GM10248 (cell line): ENCODE results near the gene SIRT5.
A peak's percentile ranks its signal among the peaks of the same experiment; 100 is the strongest.

Source experiments
- CTCF ChIA-PET: fragments of 300-600 bp; sonication (Branson Sonifier 250); formaldehyde crosslinking; extraction: SDS; loops from one replicate; lab custom pipeline; 2021; ENCODE audit warnings: antibody characterized with exemption; lab: Yijun Ruan, JAX
- POLR2A ChIA-PET: fragments of 350-650 bp; sonication (Branson Sonifier 250); formaldehyde crosslinking; extraction: SDS; loops from one replicate; lab custom pipeline; 2020; ENCODE audit warnings: antibody characterized with exemption; lab: Yijun Ruan, JAX
- DNase-seq: peaks from one replicate; pipeline ENCODE4 v3.0.0; 2012; ENCODE audit errors: extremely low spot score
- CTCF ChIP-seq: IDR thresholded peaks from 2 replicates; pipeline ENCODE4 v1.5.1; 2012; ENCODE audit warnings: mild to moderate bottlenecking, low read depth; ENCODE audit errors: extremely low read depth, missing control alignments, control extremely low read depth

SIRT5 gene

GRCh38 chr6:13574571-13575376 lies at the start of gene SIRT5:
TSS of gene SIRT5 (plus strand) at chr6:13574601. CDS start at chr6:13584111, 9,510 bp downstream.
- DNase-seq = peak; percentile 82
- ChIA-PET POLR2A (interaction anchor here (0.9 kb wide), 2 partner anchors 40 to 217 kb away, joined by 3 read pairs; partner anchors contain the start of gene NOL7), CTCF (interaction anchor here (0.6 to 2.8 kb wide), 67 partner anchors 9 to 662 kb away, joined by 3 to 89 read pairs (median 5); partner anchors contain the start of genes GFOD1, NOL7 and TBC1D7)
- peak; percentile 10 for TF ChIP-seq CTCF

- ChIA-PET CTCF (interaction anchor here (1.1 to 2.1 kb wide), 3 partner anchors 12 to 17 kb away, joined by 3 to 5 read pairs (median 4); no protein-coding TSS in a partner anchor), POLR2A (no interaction called here)
- no peak for TF ChIP-seq CTCF
- no peak for DNase-seq
Measured at GRCh38 chr6:13524801-13525508, 49.4 kb upstream of the SIRT5 start.

GRCh38 chr6:13526357-13526726 lies 48.1 kb upstream of the SIRT5 start:
- TF ChIP-seq CTCF = no peak
- ChIA-PET POLR2A (no interaction called here), CTCF (interaction anchor here (1.2 to 2.3 kb wide), 4 partner anchors 12 to 69 kb away, joined by 3 to 11 read pairs (median 4); no protein-coding TSS in a partner anchor)
- DNase-seq = no peak

GRCh38 chr6:13526727-13527670 lies 47.4 kb upstream of the SIRT5 start:
- CTCF ChIA-PET = interaction anchor here (1.4 to 2.3 kb wide), 3 partner anchors 11 to 70 kb away, joined by 3 to 11 read pairs (median 3); no protein-coding TSS in a partner anchor
- no peak for TF ChIP-seq CTCF
- POLR2A ChIA-PET = no interaction called here
- DNase-seq = peak; percentile 28

GRCh38 chr6:13527671-13528056 lies 46.7 kb upstream of the SIRT5 start:
- no peak for DNase-seq
- POLR2A ChIA-PET = no interaction called here
- CTCF ChIA-PET = interaction anchor here (1.5 to 2.3 kb wide), 2 partner anchors 10 to 23 kb away, joined by 3 to 11 read pairs; no protein-coding TSS in a partner anchor
- no peak for TF ChIP-seq CTCF
